Medulla oblongata (tissue), 1 donor: ENCODE measurements around the gene NT5C2.

Experiments
- DNase-seq: peaks from one replicate; pipeline ENCODE4 v3.0.0-alpha.2; 2015; ENCODE audit errors: extremely low spot score

NT5C2 gene

GRCh38 chr10:103062854-103063590 is 130.1 kb downstream of the NT5C2 start:
- peak; percentile 77 for DNase-seq

GRCh38 chr10:103060575-103060974 is 132.5 kb downstream of the NT5C2 start:
- no peak for DNase-seq

- no peak for DNase-seq
Observed at GRCh38 chr10:103058034-103058433, 135.0 kb downstream of the NT5C2 start.

DNA sequence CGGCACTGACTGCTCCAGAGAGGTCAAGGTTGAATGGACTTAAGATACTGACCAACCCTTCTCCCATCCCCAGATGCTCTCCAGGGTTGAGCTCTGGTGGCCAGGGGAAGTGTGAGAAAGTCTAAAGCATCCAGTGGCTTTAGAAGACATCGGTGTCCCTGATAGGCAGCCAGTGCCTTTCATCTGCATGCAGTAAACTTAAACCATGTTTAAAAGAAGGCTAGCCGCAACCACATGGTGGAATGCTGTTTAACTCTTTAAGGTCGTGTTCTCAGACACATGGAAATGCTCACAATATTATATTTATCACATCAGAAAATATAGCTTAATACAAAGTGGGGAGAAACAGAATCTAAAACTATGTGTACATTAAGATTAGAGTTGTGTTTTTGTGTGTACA is 138.0 kb downstream of the NT5C2 start:
- no peak for DNase-seq

GRCh38 chr10:103054621-103055020 is 138.5 kb downstream of the NT5C2 start:
- DNase-seq = peak; percentile 47

GRCh38 chr10:103053659-103054581 is 139.2 kb downstream of the NT5C2 start:
- peak; percentile 76 for DNase-seq

- no peak for DNase-seq
Observed at GRCh38 chr10:103049237-103049636, 143.8 kb downstream of the NT5C2 start.

GRCh38 chr10:103047381-103047780 is 145.7 kb downstream of the NT5C2 start:
- DNase-seq = no peak

DNA sequence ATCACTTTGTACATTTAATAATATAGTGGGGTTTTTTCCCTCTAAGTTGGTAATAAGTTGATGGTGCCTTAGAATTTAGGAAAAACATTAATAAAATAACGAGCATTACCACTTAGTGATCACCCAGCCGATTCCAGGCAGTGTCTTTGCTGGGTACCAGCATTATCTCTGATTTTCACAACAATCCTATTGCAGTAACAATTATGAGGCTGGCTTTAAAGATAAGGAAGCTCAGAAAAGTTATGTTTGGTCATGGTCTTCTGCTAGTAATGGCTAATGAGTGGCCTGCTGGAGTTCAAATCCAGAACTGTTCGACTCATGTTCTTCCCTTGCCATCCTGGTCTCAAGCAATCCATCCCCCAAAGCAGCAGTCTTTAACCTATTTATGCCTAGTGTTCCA is 147.1 kb downstream of the NT5C2 start:
- no peak for DNase-seq

- no peak for DNase-seq
Observed at GRCh38 chr10:103044942-103045489, 148.1 kb downstream of the NT5C2 start.

- no peak for DNase-seq
Observed at GRCh38 chr10:103042908-103043307, 150.2 kb downstream of the NT5C2 start.

DNA sequence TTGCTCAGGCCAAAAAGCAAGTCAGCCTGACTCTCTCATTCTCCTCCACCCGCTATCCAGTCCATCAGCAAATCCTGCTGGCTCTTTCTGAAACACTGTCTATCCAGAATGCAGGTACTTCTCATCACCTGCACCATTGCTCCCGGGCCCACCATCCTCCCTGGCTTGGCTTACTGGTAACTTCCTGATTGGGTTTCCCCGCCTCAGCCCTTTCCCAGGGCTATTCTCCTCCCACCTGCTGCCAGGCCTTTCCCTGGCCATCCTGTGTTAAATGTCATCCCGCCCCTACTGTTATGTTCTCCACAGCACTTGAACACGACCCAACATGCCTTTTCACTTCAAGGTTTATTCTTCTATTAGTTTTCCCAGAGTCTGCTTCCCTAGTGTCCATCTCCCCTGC is 150.9 kb downstream of the NT5C2 start:
- no peak for DNase-seq

GRCh38 chr10:103041391-103041790 is 151.7 kb downstream of the NT5C2 start:
- DNase-seq = no peak

DNA sequence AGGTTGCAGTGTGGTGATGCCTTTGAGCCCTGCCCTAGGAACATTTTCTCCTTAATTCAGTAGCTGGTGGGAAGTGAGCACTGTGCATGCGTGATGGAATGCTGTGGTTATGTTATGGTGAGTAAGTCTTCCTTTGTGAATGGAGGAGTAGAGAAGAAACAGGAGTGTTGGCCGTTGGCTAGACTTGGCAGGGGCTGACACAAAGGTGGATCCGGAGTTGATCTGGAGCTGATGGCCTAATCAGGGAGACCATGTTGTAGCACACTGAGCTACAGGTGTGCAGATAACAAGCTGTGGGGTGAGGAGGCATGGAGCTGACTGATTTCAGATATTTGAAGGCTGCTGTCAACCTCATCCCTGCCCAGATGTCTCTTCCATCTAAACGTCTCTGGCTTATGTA is 152.7 kb downstream of the NT5C2 start:
- no peak for DNase-seq

DNA sequence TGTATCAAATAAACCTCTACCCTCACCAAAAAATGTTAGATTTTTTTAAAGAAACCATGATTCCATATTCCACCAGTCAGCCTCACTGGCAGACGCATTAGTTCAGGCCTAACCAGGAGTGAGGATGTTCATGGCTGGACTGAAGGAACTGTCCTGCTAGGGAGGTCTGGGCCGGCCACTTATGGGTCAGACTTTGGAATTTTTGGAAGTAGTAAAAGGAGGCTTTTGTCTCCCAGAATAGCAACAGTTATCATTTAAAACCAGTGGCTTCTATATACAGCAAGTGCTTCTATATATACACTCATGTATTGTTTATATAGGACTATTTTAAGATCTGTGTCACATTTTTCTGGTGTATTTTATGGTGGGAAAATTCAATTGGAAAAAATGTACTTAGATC is 154.5 kb downstream of the NT5C2 start:
- DNase-seq = no peak
